Body of pancreas (tissue), 4 donors: ENCODE measurements around the gene MIGA1.

Experiments used
- POLR2A ChIP-seq, 3 donors: fragments of 450-650 bp; IDR thresholded peaks; one replicate each; pipeline ENCODE4 v1.6.1; 2016; ENCODE audit warnings: antibody characterized with exemption in 3 of 3, mild to moderate bottlenecking in 2 of 3
- TF ChIP-seq, protein P1 (sequence below), 7 experiments: fragments of 450-650 bp in 4 of 7; fragments of 200-600 bp in 3 of 7; sonication (generic) in 3 of 7; IDR thresholded peaks; one replicate each; pipeline ENCODE4 v1.5.1; 2016 to 2019; ENCODE audit warnings: antibody characterized with exemption in 7 of 7

DNA sequence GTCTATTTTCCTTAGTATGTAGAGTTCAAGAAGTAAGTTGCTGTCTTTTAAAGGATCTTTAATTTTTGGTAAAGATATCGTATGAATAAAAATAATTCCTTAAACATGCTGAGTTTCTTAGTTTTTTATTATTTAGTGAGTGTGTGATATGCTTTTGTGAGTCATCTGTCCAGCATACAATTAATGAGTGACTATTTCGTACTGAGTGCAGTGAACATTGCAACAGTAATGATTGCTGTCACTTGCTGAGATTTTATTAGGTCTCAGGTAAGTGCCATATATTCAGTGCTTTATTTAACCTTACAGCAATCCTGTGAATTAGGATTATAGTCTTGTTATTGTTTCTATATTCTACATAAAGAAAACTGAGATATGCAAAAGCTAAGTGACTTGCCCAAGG, 22.6 kb downstream of the MIGA1 start:
- TF ChIP-seq, protein P1, sequence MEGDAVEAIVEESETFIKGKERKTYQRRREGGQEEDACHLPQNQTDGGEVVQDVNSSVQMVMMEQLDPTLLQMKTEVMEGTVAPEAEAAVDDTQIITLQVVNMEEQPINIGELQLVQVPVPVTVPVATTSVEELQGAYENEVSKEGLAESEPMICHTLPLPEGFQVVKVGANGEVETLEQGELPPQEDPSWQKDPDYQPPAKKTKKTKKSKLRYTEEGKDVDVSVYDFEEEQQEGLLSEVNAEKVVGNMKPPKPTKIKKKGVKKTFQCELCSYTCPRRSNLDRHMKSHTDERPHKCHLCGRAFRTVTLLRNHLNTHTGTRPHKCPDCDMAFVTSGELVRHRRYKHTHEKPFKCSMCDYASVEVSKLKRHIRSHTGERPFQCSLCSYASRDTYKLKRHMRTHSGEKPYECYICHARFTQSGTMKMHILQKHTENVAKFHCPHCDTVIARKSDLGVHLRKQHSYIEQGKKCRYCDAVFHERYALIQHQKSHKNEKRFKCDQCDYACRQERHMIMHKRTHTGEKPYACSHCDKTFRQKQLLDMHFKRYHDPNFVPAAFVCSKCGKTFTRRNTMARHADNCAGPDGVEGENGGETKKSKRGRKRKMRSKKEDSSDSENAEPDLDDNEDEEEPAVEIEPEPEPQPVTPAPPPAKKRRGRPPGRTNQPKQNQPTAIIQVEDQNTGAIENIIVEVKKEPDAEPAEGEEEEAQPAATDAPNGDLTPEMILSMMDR (IDR thresholded peaks at IDR 0.05) = no peak
- no peak for TF ChIP-seq POLR2A (IDR thresholded peaks at IDR 0.05)
